ENCODE data around the gene ARHGAP25. TPM values are rescaled to one million over a fixed set of nuclear protein-coding genes. Genes with fewer than 3 reads are reported as not detected.

ARHGAP25 gene
- 0.14 TPM for polyA plus RNA-seq (2013, experiment 1 of 2; ENCODE audit: insufficient read length)
- polyA plus RNA-seq (2013, experiment 2 of 2; ENCODE audit: insufficient read length) = 0.10 TPM

DNA sequence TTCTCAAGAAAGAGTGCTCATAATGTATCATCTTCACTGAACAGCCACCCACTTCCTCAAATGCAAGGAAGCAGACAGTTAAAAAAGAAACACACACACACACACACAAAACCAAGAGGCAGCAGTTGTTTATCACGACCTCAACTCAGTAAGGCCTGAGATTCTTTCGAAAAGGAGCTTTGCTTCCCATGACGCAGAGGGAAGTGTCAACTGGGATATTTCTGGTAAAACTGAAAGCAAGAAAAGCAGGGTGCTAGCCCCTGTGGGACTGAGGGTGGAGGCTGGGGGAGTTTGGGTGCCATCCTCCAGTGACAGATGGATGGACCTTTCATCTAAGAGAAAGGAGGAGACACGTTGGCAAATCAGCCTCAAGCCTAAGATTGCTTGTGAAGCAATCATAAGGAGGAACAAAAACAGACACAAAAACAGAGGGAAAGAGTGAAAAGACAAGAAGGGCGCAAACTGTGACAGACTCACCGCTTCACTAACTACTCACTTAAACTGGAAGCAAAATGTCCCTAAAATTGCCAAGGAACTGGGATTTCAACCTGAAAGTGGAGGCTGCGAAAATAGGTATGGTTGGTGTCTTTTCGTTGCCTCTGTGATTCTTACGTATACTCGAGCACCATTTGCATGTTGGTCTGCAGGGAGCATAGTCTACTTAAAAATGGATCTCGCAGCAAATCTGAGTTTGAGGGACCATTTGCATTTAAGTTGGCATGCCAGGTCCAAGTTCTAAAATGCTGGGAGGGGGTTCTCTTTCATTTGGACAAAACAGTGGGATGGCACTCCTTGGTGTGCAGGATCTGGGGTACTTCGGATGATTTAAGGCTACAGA is at the start of gene ARHGAP25:
ARHGAP25 (plus strand) TSS at position 124 of the 838 bp plus-strand sequence; CDS start at position 513, 389 bp downstream.
- no peak for DNase-seq

GRCh38 chr2:68686178-68686577 is 48.4 kb upstream of the ARHGAP25 start:
- no peak for DNase-seq

- DNase-seq = no peak
These were observed 47.6 kb upstream of the ARHGAP25 start for GRCh38 chr2:68687018-68687417.

- no peak for DNase-seq
These were observed 44.8 kb upstream of the ARHGAP25 start for GRCh38 chr2:68689553-68690537.

DNA sequence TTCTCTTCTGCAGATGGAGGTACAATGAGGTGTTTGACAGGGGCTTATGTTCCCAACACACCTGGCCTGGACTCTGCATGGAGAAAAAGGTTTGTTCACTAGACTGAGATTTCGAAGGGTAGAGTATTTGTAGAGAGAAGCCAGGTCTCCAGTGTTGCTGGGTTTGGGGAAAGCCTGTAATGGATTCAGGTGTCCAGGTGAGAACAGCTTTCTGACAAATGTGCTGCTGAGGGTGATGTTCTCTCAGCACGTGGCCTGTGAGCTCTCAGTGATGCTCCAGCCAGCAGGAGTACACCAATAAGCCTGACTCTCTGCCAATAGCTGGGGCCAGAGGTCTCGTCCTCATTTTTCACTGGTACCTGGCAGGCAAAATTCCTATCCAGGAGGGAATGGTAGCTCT is 43.8 kb upstream of the ARHGAP25 start:
- DNase-seq = no peak

- DNase-seq = no peak
These were observed 42.1 kb upstream of the ARHGAP25 start for GRCh38 chr2:68692511-68692910.

GRCh38 chr2:68693951-68694350 is 40.7 kb upstream of the ARHGAP25 start:
- DNase-seq = no peak

- DNase-seq = no peak
These were observed 38.6 kb upstream of the ARHGAP25 start for GRCh38 chr2:68695971-68696370.

GRCh38 chr2:68696554-68696953 is 38.1 kb upstream of the ARHGAP25 start:
- DNase-seq = no peak

- DNase-seq = no peak
These were observed 35.8 kb upstream of the ARHGAP25 start for GRCh38 chr2:68698567-68699377.

DNA sequence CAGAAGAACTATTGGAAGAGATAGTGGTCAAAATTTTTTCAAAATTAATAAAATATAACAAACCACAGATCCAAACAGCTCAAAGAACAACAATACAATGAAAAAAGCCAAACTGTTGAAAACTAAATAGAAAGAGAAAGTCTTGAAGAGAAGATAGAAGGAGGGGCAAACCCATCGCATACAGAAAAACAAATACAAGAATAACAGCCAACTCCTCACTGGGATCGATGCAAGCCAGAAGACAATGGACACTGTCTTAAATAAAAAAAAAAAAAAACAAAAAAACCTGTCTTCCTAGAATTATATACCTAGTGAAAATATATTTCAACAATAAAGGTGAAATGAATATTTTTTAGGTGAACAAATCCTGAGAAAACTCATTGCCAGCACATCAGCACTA is 34.1 kb upstream of the ARHGAP25 start:
- no peak for DNase-seq

DNA sequence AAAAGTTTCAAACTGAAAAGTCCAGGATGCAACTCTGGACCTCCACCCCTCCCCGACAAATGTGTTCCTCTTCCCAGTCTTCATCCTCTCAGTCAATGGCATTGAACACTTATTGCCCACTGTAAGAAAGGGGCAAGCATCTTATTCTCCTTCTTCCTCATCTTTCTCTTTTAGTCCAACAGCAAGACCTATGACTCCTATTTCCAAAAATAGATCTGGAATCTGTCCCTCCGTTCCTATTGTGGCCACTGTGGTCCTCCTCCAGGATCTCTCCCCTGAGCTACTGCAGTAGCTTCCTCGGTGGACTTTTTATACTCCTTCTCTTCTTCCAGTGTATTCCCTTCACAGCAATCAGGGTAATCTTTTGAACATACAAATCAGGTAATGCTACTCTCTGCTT is 28.0 kb upstream of the ARHGAP25 start:
- no peak for DNase-seq

DNA sequence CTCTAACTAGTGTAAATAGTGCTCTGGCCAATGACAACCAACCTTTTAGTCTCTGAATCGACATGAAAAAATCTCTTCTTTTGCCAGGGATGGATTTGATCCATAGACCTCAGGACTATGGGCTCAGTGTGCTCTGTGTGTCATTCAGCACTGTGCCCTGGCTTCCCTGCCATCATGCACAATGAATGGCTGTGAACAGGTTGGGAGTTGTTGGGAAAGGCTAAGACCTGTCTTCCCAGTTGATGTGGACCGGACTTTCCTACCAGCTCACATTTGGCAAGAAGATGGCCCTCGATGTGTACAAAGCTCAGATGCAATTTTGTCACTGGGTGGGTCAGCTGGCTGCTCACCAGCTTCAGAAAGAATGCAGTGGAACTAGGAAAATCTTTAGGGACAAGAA is 26.0 kb upstream of the ARHGAP25 start:
- no peak for DNase-seq

DNA sequence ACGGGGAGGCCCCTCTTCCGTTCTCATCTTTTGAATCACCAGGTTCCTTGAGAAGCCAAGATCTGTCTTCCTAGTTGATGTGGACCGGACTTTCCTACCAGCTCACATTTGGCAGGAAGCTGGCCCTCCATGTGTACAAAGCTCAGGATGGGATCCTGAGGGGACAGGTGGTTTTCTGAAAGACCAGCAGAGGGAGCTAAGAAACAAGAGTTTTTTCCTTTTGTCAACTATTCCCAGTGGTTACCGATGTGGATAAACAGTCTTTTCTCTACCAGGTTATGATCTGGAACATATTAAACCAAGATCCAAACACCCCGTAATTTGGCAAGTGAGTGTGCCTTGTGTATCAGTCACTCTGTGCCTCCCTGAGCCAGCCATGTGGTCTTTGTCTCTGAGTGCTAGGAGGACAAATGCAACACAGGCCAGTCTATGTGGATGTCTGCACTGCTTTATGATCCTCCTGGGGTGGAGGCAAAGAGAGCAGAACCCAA is 25.1 kb upstream of the ARHGAP25 start:
- peak; percentile 34 for DNase-seq

GRCh38 chr2:68710336-68710735 is 24.3 kb upstream of the ARHGAP25 start:
- no peak for DNase-seq

DNA sequence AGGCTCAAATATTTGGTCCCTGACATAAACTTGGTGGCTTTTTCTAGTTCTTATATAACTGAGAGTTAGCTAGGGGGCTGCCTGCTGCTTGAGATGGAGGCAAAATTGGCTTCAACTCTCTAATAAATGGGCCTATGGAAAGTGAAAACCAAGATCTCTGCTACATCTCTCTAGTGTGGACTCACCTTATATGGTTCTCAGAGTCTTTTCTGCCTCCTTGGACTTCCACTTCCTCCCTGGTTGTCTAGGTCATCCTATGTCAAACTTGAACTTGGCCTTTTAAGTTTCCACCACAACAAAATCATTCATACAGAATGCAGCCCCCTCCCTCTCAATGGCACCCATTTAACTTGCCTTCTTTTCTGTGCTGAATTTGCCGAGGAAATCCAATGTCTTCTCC is 23.9 kb upstream of the ARHGAP25 start:
- no peak for DNase-seq

DNA sequence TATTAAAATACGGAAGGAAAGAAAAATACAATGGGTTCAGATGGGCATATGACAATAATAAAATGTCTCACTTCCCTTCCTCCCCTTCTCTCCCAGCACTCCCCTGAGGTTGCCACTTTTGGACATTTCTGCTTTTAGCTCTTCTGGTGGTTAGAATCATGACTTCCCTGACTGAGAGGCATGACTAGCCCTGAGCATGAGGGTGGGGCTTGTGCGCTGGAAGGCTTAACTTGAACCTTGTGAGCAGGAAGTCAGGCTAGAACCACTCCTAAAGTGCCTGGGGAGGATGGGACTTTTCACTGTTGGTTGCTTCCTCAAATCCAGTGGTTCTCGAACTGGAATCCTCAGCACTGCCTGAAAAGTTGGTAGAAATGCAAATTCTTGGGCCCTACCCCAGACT is 19.7 kb upstream of the ARHGAP25 start:
- DNase-seq = no peak

DNA sequence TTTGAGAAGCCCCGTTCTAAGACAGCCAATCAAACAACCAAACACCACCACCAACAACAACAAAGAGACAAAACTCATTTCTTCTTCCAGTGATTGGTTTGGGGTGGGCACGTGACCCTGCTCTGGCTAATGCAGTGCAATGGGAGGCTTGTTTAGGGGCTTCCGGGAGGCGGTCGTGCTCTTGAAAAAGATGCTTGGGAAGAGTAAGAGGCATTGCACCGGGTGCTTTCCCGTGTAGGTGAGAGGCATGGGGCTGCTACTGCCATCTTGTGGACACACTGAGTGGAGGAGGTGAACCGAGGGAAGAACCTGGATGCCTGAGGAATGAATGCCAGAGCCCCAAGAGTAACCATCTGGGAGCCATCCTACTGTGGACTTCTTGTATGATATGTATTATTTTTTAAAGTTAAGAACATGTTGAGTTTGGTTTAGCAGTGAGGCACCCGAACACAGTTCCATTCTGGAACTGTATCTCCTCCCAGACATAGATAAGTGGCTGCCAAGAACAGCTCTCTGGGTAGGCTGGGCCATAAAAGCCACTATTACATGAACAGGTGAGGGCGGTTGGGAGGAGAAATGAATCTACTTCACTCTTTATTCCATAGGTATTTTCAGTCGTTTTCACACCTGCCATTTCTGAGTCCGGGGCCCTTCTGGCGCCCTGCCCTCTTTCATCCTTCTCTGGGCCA is 19.1 kb upstream of the ARHGAP25 start:
- DNase-seq = peak; percentile 37

- DNase-seq = no peak
These were observed 17.9 kb upstream of the ARHGAP25 start for GRCh38 chr2:68716604-68717304.

DNA sequence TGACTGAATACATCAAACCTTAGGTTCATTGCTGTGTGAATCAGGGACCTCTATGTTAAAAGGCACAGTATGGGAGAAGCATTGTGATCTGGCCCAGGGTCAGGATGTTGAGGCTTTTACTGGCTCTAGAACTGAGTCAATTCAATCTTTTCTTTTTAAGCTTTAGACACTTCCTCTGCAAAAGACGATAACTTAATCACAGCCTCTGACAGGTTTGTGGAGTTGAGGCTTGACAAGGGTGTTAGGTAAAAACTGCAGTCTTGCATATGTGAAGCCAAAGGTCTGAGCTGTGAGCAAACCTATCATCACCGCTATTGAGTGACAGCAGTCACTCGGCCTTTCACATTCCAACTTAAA is 17.3 kb upstream of the ARHGAP25 start:
- DNase-seq = no peak

GRCh38 chr2:68719912-68720311 is 14.7 kb upstream of the ARHGAP25 start:
- no peak for DNase-seq
